Activated CD4-positive, alpha-beta memory T cell treated with anti-CD3 and anti-CD28 coated beads for 36 hours (primary cell): ENCODE results near the gene BRCA2. TPM values are rescaled to one million over a fixed set of nuclear protein-coding genes. Genes with fewer than 3 reads are reported as not detected.
"Not testable (repeated sequence)": the region's sequence is repeated elsewhere in the genome, so short reads cannot be mapped to it uniquely, and the experiment has no call there.

Experiments used
- CTCF ChIA-PET: fragments of 350-600 bp; sonication (Branson Sonifier 250); formaldehyde crosslinking; loops from one replicate; lab custom pipeline; 2021; ENCODE audit warnings: antibody characterized with exemption, inconsistent platforms; lab: Charles Lee
- POLR2A ChIA-PET: fragments of 350-600 bp; sonication (Branson Sonifier 250); formaldehyde crosslinking; loops from one replicate; lab custom pipeline; 2021; ENCODE audit warnings: antibody characterized with exemption; lab: Charles Lee
- DNase-seq: peaks from one replicate; pipeline ENCODE4 v3.0.0-alpha.2; 2020
- H3K27ac Mint-ChIP-seq: one replicate; pipeline ENCODE4 v1.8.0; 2021; ENCODE audit warnings: mixed read lengths
- H3K27me3 Mint-ChIP-seq: one replicate; pipeline ENCODE4 v1.8.0; 2021; ENCODE audit warnings: mixed read lengths
- H3K36me3 Mint-ChIP-seq: one replicate; pipeline ENCODE4 v1.8.0; 2021; ENCODE audit warnings: mixed read lengths
- H3K4me1 Mint-ChIP-seq: one replicate; pipeline ENCODE4 v1.8.0; 2021; ENCODE audit warnings: low read depth, mixed read lengths
- H3K4me3 Mint-ChIP-seq: one replicate; pipeline ENCODE4 v1.8.0; 2021; ENCODE audit warnings: mild to moderate bottlenecking, mixed read lengths
- H3K9me3 Mint-ChIP-seq: one replicate; pipeline ENCODE4 v1.8.0; 2021; ENCODE audit warnings: mixed read lengths
- intact Hi-C: fragments of 100-400 bp; cut with micrococcal nuclease; formaldehyde crosslinking; loops from one replicate; pipeline ENCODE4 v1.15.1; 2023
- total RNA-seq, 2 experiments: library from RNA; stranded (reverse); gene quantifications; one replicate each; pipeline ENCODE4 v1.2.3, GENCODE V29; 2021

The BRCA2 gene
- total RNA-seq, 2 experiments from 2014 or later, result 22.1 to 23.1 TPM

GRCh38 chr13:32314271-32315237 lies 754 bp upstream of the BRCA2 start:
- H3K4me1 Mint-ChIP-seq, result peaks cover 17% of the 10 kb centered on the region
- intact Hi-C loops, result loop anchor here (1.0 to 10.0 kb wide), 9 partner anchors 13 to 1229 kb away; partner anchors contain the start of genes N4BP2L1 and PDS5B
- peak overlapping the region; percentile 99 for H3K27ac Mint-ChIP-seq
- no peaks in the 10 kb centered on the region for H3K9me3 Mint-ChIP-seq
- peaks cover 12% of the 10 kb centered on the region for H3K36me3 Mint-ChIP-seq
- ChIA-PET CTCF (interaction anchor here (0.7 to 3.1 kb wide), 9 partner anchors 18 to 404 kb away, joined by 3 to 13 read pairs (median 4); no protein-coding TSS in a partner anchor), POLR2A (interaction anchor here (1.0 to 2.6 kb wide), 12 partner anchors 14 to 1364 kb away, joined by 3 to 38 read pairs (median 4); partner anchors contain the start of genes N4BP2L1, N4BP2L2 and PDS5B)
- peak; percentile 74 for DNase-seq
- no peaks in the 10 kb centered on the region for H3K27me3 Mint-ChIP-seq
- peak overlapping the region; percentile 95 for H3K4me3 Mint-ChIP-seq

- peak overlapping the region; percentile 99 for H3K27ac Mint-ChIP-seq
- H3K4me1 Mint-ChIP-seq, result peaks cover 13% of the 10 kb centered on the region
- intact Hi-C loops, result loop anchor here (1.0 to 10.0 kb wide), 3 partner anchors 91 to 329 kb away; partner anchors contain the start of gene N4BP2L2
- no peak for DNase-seq
- H3K4me3 Mint-ChIP-seq, result peak overlapping the region; percentile 95
- peaks cover 15% of the 10 kb centered on the region for H3K36me3 Mint-ChIP-seq
- no peaks in the 10 kb centered on the region for H3K9me3 Mint-ChIP-seq
- POLR2A ChIA-PET, result interaction anchor here (0.7 to 2.6 kb wide), 9 partner anchors 14 to 1363 kb away, joined by 3 to 38 read pairs (median 3); partner anchors contain the start of genes N4BP2L1, N4BP2L2 and PDS5B
- CTCF ChIA-PET, result interaction anchor here (0.9 to 3.1 kb wide), 8 partner anchors 14 to 265 kb away, joined by 3 to 13 read pairs (median 4); no protein-coding TSS in a partner anchor
- no peaks in the 10 kb centered on the region for H3K27me3 Mint-ChIP-seq
Observed at GRCh38 chr13:32316028-32316339, 676 bp downstream of the BRCA2 start.

GRCh38 chr13:32316501-32316900 lies 1.2 kb downstream of the BRCA2 start:
- H3K4me1 Mint-ChIP-seq, result peaks cover 13% of the 10 kb centered on the region
- CTCF ChIA-PET, result interaction anchor here (1.2 to 2.7 kb wide), 2 partner anchors 48 to 69 kb away, joined by 3 to 11 read pairs; no protein-coding TSS in a partner anchor
- H3K27me3 Mint-ChIP-seq, result no peaks in the 10 kb centered on the region
- peaks cover 15% of the 10 kb centered on the region for H3K36me3 Mint-ChIP-seq
- H3K9me3 Mint-ChIP-seq, result no peaks in the 10 kb centered on the region
- no peak for DNase-seq
- H3K4me3 Mint-ChIP-seq, result peak overlapping the region; percentile 95
- POLR2A ChIA-PET, result interaction anchor here (2.2 to 2.6 kb wide), 3 partner anchors 16 to 221 kb away, joined by 11 to 38 read pairs (median 13); partner anchors contain the start of genes N4BP2L1 and N4BP2L2
- peak overlapping the region; percentile 99 for H3K27ac Mint-ChIP-seq
- intact Hi-C loops, result loop anchor here (1.0 to 10.0 kb wide), 3 partner anchors 91 to 328 kb away; partner anchors contain the start of gene N4BP2L2

- Mint-ChIP-seq H3K4me1 (peaks cover 13% of the 10 kb centered on the region), H3K4me3 (no peak overlapping the region), H3K36me3 (peaks cover 22% of the 10 kb centered on the region), H3K27me3 (no peaks in the 10 kb centered on the region), H3K27ac (no peak overlapping the region), H3K9me3 (no peaks in the 10 kb centered on the region)
- ChIA-PET CTCF (interaction anchor here (0.8 to 1.2 kb wide), 2 partner anchors 15 to 50 kb away, joined by 3 read pairs; no protein-coding TSS in a partner anchor), POLR2A (no interaction called here)
- intact Hi-C loops, result loop anchor here (5.0 to 10.0 kb wide), 2 partner anchors 89 to 327 kb away; no protein-coding TSS in a partner anchor
- no peak for DNase-seq
Observed at GRCh38 chr13:32317716-32318465, 2.6 kb downstream of the BRCA2 start.

- H3K4me1 Mint-ChIP-seq, result peaks cover 6% of the 10 kb centered on the region
- DNase-seq, result no peak
- H3K27ac Mint-ChIP-seq, result no peak overlapping the region
- ChIA-PET CTCF (no interaction called here), POLR2A (no interaction called here)
- no peak overlapping the region for H3K4me3 Mint-ChIP-seq
- intact Hi-C loops, result no loop called here
- no peaks in the 10 kb centered on the region for H3K27me3 Mint-ChIP-seq
- H3K9me3 Mint-ChIP-seq, result no peaks in the 10 kb centered on the region
- H3K36me3 Mint-ChIP-seq, result peaks cover 32% of the 10 kb centered on the region
Observed at GRCh38 chr13:32320528-32320927, 5.2 kb downstream of the BRCA2 start.

GRCh38 chr13:32323912-32324311 lies 8.6 kb downstream of the BRCA2 start:
- no peak for DNase-seq
- CTCF ChIA-PET, result interaction anchor here (0.6 kb wide), 2 partner anchors 17 to 346 kb away, joined by 3 read pairs; no protein-coding TSS in a partner anchor
- Mint-ChIP-seq H3K27ac (no peak overlapping the region), H3K4me1 (no peaks in the 10 kb centered on the region), H3K36me3 (peaks cover 36% of the 10 kb centered on the region), H3K27me3 (no peaks in the 10 kb centered on the region), H3K4me3 (no peak overlapping the region), H3K9me3 (no peaks in the 10 kb centered on the region)
- intact Hi-C loops, result no loop called here
- POLR2A ChIA-PET, result no interaction called here

- Mint-ChIP-seq H3K27me3 (no peaks in the 10 kb centered on the region), H3K4me1 (no peaks in the 10 kb centered on the region), H3K36me3 (peaks cover 46% of the 10 kb centered on the region), H3K4me3 (no peak overlapping the region), H3K9me3 (no peaks in the 10 kb centered on the region), H3K27ac (no peak overlapping the region)
- CTCF ChIA-PET, result interaction anchor here (0.8 kb wide), 1 partner anchor 62 kb away, joined by 3 read pairs; no protein-coding TSS in a partner anchor
- POLR2A ChIA-PET, result no interaction called here
- DNase-seq, result no peak
- intact Hi-C loops, result no loop called here
Observed at GRCh38 chr13:32330441-32330840, 15.1 kb downstream of the BRCA2 start.

GRCh38 chr13:32334671-32335070 lies 19.4 kb downstream of the BRCA2 start:
- peaks cover 65% of the 10 kb centered on the region for H3K36me3 Mint-ChIP-seq
- ChIA-PET CTCF (interaction anchor here (0.5 to 1.1 kb wide), 2 partner anchors 41 to 246 kb away, joined by 4 to 5 read pairs; no protein-coding TSS in a partner anchor), POLR2A (no interaction called here)
- no peaks in the 10 kb centered on the region for H3K27me3 Mint-ChIP-seq
- H3K4me3 Mint-ChIP-seq, result no peak overlapping the region
- H3K4me1 Mint-ChIP-seq, result no peaks in the 10 kb centered on the region
- no peak for DNase-seq
- H3K9me3 Mint-ChIP-seq, result peaks cover 7% of the 10 kb centered on the region
- intact Hi-C loops, result no loop called here
- no peak overlapping the region for H3K27ac Mint-ChIP-seq

GRCh38 chr13:32340914-32341313 lies 25.6 kb downstream of the BRCA2 start:
- POLR2A ChIA-PET, result no interaction called here
- CTCF ChIA-PET, result no interaction called here
- Mint-ChIP-seq H3K36me3 (peaks cover 31% of the 10 kb centered on the region), H3K27me3 (no peaks in the 10 kb centered on the region), H3K4me3 (no peak overlapping the region), H3K9me3 (peaks cover 11% of the 10 kb centered on the region), H3K4me1 (no peaks in the 10 kb centered on the region), H3K27ac (no peak overlapping the region)
- intact Hi-C loops, result no loop called here
- DNase-seq, result no peak

GRCh38 chr13:32347651-32348050 lies 32.3 kb downstream of the BRCA2 start:
- no peaks in the 10 kb centered on the region for H3K9me3 Mint-ChIP-seq
- no peak overlapping the region for H3K4me3 Mint-ChIP-seq
- no peaks in the 10 kb centered on the region for H3K4me1 Mint-ChIP-seq
- DNase-seq, result no peak
- H3K36me3 Mint-ChIP-seq, result peaks cover 29% of the 10 kb centered on the region
- no peak overlapping the region for H3K27ac Mint-ChIP-seq
- CTCF ChIA-PET, result no interaction called here
- intact Hi-C loops, result no loop called here
- POLR2A ChIA-PET, result no interaction called here
- no peaks in the 10 kb centered on the region for H3K27me3 Mint-ChIP-seq

- DNase-seq, intact Hi-C loops, CTCF ChIA-PET: not testable (repeated sequence)
Observed at GRCh38 chr13:32350839-32351441, 35.6 kb downstream of the BRCA2 start.

More at GRCh38 chr13:32350839-32351441, 35.6 kb downstream of the BRCA2 start:
- H3K9me3 Mint-ChIP-seq, H3K27me3 Mint-ChIP-seq, H3K27ac Mint-ChIP-seq, H3K4me1 Mint-ChIP-seq, H3K4me3 Mint-ChIP-seq: not testable (repeated sequence)
- peaks cover 33% of the 10 kb centered on the region for H3K36me3 Mint-ChIP-seq
- POLR2A ChIA-PET, result interaction anchor here (0.6 kb wide), 1 partner anchor 9 kb away, joined by 3 read pairs; no protein-coding TSS in a partner anchor
